AG08395 (cell line): ENCODE data around the gene AKR1C4.
"Not testable (repeated sequence)": the region's sequence is repeated elsewhere in the genome, so short reads cannot be mapped to it uniquely, and the experiment has no call there.

Source experiments
- DNase-seq: peaks from one replicate; pipeline ENCODE4 v3.0.0; 2012; ENCODE audit warnings: mixed read lengths, low spot score

Gene AKR1C4

GRCh38 chr10:5206799-5207198, 10.2 kb downstream of the AKR1C4 start:
- DNase-seq, result no peak

GRCh38 chr10:5209776-5210175, 13.1 kb downstream of the AKR1C4 start:
- not testable (repeated sequence) for DNase-seq

GRCh38 chr10:5210261-5210660, 13.6 kb downstream of the AKR1C4 start:
- DNase-seq, result not testable (repeated sequence)

- DNase-seq, result no peak
Observed at GRCh38 chr10:5211696-5212536, 15.3 kb downstream of the AKR1C4 start.

GRCh38 chr10:5216801-5217200, 20.2 kb downstream of the AKR1C4 start:
- DNase-seq, result no peak

- DNase-seq, result no peak
Observed at GRCh38 chr10:5219262-5219661, 22.6 kb downstream of the AKR1C4 start.

- not testable (repeated sequence) for DNase-seq
Observed at GRCh38 chr10:5222942-5223341, 26.3 kb downstream of the AKR1C4 start.

- DNase-seq, result no peak
Observed at GRCh38 chr10:5229019-5229418, 32.4 kb downstream of the AKR1C4 start.

GRCh38 chr10:5233324-5233723, 36.7 kb downstream of the AKR1C4 start:
- DNase-seq, result no peak

GRCh38 chr10:5234106-5234860, 37.6 kb downstream of the AKR1C4 start:
- DNase-seq, result peak; percentile 56

- DNase-seq, result not testable (repeated sequence)
Observed at GRCh38 chr10:5237541-5237940, 40.9 kb downstream of the AKR1C4 start.

GRCh38 chr10:5242585-5242984, 45.9 kb downstream of the AKR1C4 start:
- no peak for DNase-seq

GRCh38 chr10:5243521-5243987, 46.9 kb downstream of the AKR1C4 start:
- no peak for DNase-seq

- no peak for DNase-seq
Observed at GRCh38 chr10:5252177-5253037, 55.8 kb downstream of the AKR1C4 start.

GRCh38 chr10:5254488-5254887, 57.9 kb downstream of the AKR1C4 start:
- DNase-seq, result no peak

- DNase-seq, result not testable (repeated sequence)
Observed at GRCh38 chr10:5257768-5258167, 61.1 kb downstream of the AKR1C4 start.

GRCh38 chr10:5259132-5259951, 62.7 kb downstream of the AKR1C4 start:
- no peak for DNase-seq

GRCh38 chr10:5259952-5260578, 63.4 kb downstream of the AKR1C4 start:
- no peak for DNase-seq

GRCh38 chr10:5260828-5261227, 64.2 kb downstream of the AKR1C4 start:
- no peak for DNase-seq

GRCh38 chr10:5265139-5265538, 68.5 kb downstream of the AKR1C4 start:
- DNase-seq, result no peak

- no peak for DNase-seq
Observed at GRCh38 chr10:5266351-5266750, 69.7 kb downstream of the AKR1C4 start.
